GM18498 (cell line): ENCODE results near the gene PRDX4.
"Not testable (repeated sequence)": the region's sequence is repeated elsewhere in the genome, so short reads cannot be mapped to it uniquely, and the experiment has no call there.

Experiments
- ATAC-seq: cut with Tn5 transposase; IDR thresholded peaks from one replicate; pipeline ENCODE4 v1.9.1; 2021; ENCODE audit warnings: mild to moderate bottlenecking, moderate library complexity; ENCODE audit not compliant: unreplicated experiment

Gene PRDX4

DNA sequence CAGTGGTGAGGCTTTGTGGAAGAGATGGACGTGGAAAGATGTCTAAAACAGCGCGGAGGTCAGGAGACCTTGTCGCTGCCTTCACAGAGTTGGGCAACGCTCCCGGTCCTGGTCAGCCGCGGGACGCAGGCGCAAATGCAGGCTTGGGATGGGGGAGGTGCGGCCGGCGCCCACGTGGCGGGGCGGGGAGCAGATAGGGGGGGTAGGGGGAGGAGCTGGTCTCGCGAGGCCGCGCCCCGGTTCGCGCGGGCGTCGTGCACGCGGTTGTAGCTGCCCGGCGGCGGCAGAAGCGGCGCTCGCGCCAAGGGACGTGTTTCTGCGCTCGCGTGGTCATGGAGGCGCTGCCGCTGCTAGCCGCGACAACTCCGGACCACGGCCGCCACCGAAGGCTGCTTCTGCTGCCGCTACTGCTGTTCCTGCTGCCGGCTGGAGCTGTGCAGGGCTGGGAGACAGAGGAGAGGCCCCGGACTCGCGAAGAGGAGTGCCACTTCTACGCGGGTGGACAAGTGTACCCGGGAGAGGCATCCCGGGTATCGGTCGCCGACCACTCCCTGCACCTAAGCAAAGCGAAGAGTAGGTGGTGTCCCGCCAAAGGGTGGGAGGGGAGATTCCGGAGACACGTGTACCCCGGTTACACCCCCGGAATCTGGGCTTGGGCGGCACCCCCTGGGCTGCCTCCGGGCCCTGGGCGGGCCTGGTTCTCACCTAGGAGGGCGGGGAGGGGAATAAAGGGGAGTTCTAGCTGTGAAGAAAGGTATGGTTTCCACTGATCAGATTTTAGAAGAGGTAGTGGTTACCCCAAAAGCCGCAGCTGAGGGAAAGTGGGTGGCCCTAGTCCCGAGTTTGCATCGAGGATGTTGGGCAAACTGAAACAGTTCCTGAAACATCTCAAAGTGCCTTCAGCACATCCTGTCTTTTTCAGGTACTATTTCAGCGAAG is at the start of gene PRDX4:
TSS of gene PRDX4 (plus strand) at position 255 of the 939 bp plus-strand sequence. CDS start at position 333, 78 bp downstream.
- ATAC-seq, result peak; percentile 71

DNA sequence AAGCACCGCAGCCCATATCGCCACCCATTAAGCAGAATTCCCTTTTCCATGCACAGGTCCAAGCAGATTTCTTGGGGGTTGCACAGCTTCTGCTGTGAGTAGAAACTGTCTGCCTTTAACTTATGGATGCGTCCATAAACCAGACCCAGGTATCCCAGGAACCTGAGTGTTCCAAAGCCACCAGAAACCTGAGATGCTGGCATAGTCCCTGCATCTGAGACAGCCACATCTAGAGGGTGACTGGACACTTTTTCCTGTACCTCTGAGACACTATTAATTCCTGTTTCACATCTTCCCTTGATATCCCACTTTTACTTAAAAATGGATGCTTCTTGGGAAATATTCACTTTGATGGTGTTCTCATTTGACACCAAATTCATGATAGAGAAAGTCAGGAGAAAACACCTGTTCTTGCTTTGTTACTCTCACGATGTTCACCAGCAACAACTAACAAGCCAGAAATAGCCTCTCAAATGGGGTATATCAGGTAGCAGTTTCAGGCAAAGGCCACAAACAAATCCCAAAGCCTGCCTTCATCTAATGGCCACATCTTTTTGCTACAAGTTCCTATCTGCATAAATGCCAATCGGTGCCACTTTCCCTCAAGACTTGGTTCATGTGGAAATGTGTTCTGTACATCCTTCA is 45.5 kb upstream of the PRDX4 start:
- ATAC-seq, result no peak

DNA sequence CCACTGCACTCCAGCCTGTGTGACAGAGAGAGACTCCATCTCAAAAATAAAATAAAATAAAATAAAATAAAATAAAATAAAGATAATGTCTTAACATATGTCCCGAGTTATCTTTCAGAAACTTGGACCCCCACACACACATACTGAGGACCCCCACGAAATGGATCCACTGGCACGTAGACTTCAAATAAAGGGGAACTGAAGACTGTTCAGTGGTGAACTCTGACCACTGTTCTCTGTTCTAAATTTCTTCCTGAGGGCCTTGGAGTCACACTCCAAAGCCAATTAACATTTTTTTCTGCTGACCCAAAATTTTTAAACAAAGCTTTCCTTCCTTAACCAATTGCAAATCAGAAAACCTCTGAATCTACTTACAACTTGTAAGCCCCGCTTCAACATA is 43.5 kb upstream of the PRDX4 start:
- no peak for ATAC-seq

DNA sequence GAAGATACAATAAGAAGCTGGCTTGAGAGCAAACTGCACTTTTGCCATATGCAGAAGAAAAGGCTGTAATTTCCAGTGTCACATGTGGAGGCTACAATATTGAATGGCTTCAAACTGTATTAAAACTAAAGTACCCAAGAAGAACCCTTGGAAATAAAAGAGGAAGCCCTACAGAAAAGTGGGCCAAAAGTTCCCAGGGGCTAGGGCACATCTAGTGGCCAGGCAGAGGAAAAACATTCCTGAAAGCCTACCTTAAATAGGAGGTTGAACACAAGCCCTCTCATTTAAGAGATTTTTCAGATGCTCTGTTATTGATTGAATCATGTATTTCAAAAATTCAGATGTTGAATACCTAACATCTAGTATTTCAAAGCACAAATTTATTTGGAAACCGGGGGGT is 40.6 kb upstream of the PRDX4 start:
- ATAC-seq, result no peak

DNA sequence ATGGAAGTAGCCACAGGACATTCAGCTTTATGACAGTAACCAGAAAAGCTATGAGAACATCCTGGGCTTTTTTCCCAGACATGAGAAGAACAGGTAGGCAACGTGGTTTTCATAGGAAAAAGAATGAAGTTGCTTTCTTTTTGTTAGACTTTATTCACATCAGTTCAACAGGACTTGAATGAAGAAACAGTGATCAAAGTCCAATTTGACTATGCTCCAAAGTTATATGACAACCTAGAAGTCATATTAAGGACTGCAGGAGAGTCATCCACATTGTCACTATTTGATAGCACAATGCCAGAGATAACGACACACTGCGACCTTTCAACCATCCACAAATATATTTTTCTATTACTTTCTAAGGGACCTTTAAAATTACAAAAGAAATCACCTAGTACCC is 39.2 kb upstream of the PRDX4 start:
- ATAC-seq, result no peak

DNA sequence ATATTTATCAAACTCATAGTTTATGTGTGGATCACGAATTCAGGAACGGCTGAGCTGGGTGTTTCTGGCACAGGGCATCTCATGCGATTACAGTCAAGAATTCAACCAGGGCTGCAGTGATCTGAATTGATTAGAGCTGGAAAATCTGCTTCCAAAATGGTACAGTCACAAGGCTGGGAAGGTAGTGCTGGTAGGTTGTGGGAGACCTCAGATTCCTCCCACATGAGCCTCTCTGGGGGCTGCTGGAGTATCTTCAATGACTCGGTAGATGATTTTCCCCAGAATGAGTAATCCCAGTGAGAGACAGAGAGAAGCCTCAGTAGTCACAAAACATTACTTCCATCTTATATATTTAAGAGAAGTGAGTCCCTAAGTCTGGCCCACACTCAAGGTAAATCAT is 36.2 kb upstream of the PRDX4 start:
- ATAC-seq, result no peak

DNA sequence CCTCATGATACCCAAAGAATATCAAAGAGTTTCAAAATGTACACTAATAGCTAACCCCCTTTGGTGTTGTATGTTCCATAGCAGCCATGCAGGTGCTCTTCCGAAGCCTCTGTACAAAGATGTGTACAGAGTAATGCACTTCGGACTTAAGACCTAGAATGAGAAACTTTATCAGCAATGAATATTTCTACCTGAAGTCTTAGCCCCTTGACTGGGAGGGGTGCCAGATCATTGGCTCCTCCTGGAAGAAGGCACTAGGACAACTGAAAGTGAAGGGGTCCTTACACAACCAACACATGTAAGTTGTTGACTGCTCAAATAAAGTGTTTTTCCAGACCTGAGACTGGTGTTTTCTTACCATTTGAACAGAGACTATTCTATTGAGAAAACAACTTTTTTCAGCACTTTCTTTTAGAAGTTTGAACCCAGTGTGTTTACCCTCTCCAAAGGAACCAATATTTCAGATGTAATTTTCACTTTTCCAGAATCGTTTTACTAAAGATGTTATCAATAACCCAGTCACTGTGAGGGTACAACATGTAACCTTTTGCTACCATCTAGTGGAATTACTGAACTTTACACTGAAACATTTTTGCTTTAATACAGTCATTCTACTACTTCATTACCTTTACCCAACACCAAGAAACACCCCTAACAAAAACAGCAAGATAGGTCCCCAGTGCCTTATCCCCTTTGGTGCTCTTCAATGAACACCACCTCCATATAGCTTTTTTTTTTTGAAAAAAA is 33.3 kb upstream of the PRDX4 start:
- no peak for ATAC-seq

DNA sequence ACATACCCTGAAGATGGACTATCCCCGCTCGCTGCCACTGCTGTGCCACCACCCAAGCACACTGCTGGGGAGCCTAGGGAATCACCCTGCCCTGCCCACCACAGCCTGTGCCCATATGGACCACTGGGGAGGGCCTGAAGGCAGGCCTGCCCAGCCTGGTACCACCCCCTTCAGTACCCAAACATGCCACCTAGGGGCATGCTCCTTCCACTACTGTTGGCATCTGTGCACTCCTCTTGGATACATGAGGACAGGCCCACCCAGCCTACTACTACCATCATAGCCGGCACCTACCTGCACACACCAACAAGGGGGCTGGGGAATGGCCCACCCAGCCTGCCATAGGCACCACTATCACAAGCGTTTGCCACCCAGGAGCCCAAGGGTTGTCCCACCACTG is 30.1 kb upstream of the PRDX4 start:
- peak; percentile 95 for ATAC-seq

DNA sequence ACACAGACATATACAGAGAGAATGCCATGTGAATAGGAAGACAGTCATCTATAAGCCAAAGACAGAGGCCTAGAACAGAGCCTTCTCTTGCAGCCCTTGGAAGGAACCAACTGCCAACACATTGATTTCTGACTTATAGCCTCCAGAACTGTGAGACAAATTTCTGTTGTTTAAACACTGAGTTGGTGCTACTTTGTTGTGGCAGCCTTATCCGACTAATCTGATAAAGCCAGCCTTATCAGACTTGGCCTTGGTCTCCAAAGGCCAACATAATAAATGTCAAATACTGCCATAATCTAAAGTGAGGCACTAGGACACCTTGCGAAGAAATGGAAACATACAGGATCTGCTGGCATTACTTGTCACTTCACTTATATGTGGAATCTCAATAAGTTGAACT is 24.3 kb upstream of the PRDX4 start:
- ATAC-seq, result no peak

DNA sequence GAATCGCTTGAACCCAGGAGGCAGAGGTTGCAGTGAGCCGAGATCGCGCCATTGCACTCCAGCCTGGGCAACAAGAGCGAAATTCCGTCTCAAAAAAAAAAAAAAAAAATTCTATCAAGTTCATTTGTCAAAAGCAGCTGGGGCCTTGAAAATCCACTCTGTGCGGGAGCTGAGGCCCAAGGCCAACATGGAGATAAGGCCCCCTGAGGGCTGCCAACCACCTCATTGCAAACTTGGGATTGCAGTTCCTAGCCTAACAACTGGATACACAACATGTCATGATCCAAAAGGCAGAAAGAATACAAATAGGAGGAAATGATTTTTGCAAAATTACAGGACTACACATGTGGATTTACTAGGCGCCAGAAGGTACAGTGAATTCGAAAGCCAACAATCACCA is 22.5 kb upstream of the PRDX4 start:
- no peak for ATAC-seq

DNA sequence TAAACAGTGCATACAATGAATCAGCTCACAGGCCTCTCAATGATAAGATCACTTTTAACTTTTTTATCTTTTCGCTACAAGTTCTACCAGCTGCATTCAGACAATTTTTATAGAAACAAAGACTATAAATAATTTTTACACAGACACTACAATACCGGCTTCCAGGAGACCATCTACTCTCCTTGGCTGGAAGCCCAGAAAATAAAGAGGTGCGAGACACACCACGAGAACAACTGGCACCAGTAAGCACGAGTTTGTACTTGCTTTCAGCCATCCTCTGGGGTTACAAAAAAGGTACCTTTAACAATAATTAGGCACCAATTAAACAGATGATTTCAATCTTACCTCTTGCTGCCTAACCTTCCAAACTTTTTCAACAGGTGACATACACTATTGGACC is 11.2 kb upstream of the PRDX4 start:
- ATAC-seq, result no peak

DNA sequence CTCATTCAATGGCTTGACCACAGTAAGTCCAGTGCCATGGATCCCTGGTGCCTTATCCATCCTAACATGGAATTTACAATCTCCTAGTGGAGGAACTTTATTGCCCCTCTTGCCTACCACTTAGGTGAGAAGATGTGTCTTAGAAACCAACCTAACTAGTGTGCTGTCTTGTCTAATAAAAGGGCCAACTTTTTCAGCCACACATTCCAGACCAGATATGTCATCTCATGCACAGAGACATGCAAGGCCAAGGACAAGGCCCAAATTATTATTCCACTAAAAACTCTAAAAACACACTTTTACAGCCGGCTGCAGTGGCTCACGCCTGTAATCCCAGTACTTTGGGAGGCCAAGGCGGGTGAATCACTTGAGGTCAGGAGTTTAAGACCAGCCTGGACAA is 10.6 kb upstream of the PRDX4 start:
- ATAC-seq, result no peak

DNA sequence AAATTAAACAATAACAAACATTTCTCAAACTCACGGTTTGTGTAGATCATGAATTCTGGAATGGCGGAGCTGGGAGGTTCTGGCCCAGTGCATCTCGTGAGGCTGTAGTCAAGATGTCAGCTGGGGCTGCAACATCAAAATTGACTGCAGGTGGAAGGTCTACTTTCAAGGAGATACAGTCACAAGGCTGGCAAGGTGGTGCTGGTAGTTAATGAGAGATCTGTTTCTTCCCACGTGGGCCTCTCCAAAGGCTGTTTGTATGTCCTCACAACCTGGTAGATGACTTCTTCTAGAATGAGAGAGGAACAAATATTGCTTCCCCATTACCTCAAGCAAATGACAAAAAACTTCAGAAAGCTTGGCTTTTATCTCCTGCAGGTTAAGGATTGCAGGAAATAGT is 8.0 kb upstream of the PRDX4 start:
- no peak for ATAC-seq

DNA sequence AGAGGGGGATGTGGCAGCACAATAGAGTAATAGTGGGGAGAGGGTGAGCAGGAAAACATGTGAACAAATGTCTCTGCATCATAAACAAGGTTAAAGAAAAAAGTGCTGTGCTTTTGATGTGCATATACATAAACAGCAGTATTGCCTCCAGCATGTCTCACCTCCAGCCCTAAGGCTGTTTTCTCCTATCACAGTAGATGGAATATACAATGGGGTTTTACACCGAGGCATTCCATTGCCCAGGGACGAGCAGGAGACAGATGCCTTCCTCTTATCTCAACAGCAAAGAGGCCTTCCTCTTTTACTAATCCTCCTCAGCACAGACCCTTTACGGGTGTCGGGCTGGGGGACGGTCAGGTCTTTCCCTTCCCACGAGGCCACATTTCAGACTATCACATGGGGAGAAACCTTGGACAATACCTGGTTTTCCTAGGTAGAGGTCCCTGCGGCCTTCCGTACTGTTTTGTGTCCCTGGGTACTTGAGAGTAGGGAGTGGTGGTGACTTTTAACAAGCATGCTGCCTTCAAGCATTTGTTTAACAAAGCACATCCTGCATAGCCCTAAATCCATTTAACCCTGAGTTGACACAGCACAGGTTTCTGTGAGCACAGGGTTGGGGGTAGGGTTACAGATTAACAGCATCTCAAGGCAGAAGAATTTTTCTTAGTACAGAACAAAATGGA is 7.1 kb upstream of the PRDX4 start:
- not testable (repeated sequence) for ATAC-seq

DNA sequence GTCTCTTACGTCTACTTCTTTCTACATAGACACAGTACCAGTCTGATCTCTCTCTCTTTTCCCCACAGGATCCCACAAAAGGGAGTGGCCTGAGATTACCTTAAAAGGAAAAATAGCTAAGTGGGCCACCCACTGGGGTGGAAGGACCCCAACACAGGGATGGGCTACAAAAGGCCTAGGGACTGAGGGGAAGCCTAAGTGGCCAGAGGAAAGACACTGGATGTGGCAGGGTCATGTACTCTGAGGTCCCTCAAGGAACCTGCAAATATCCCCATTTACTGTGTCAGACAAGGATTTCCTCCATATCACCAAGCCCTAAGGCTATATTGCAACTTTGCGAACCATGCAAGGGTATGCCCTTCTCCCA is 6.5 kb upstream of the PRDX4 start:
- no peak for ATAC-seq

DNA sequence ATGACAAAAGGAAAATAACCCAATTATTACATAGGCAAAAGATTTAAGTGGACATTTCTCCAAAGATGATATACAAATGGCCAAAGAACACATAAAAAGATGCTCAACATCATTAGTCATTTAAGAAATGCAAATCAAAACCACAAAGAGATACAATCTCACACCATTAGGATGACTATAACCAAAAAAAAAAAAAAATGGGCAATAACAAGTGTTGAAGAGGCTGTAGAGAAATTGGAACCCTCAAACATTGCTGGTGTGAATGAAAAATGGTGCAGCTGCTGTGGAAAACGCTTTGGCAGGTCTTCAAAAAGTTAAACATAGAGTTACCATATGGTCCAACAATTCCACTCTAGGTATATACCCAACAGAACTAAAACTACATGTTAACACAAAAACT is 5.6 kb upstream of the PRDX4 start:
- no peak for ATAC-seq

DNA sequence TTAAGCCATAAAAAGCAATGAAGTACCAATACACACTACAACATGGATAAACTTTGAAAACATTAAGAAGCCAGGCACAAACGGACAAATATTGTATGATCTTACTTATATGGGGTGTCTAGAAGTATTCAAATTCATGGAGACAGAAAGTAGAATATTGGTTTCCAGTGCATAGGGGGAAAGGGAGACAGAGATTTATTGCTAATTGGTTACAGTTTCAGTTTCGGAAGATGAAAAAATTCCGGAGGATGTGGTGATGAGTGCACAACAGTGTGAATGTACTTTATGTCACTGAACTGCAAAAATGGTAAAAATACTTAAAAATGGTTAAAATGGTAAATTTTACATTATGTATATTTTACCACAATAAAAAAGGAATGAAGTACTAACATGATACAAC is 5.1 kb upstream of the PRDX4 start:
- ATAC-seq, result peak; percentile 62

DNA sequence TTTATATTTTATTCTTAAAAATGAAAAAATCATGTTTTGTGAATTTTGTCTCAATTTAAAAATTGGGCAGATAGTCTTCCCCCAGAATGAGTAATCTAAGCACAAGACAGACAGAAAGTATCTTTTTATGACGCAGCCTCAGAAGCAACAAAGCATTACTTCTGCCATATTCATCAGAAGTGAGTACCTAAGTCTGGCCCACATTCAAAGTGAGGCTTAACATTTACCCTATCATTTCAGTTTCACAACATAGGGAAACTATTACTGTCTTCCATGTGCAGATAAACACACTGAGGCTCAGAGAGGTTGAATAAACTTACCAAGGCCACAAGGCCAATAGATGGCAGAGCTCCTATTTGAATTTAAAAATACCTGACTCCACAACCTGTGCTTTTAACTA is 4.4 kb upstream of the PRDX4 start:
- no peak for ATAC-seq

DNA sequence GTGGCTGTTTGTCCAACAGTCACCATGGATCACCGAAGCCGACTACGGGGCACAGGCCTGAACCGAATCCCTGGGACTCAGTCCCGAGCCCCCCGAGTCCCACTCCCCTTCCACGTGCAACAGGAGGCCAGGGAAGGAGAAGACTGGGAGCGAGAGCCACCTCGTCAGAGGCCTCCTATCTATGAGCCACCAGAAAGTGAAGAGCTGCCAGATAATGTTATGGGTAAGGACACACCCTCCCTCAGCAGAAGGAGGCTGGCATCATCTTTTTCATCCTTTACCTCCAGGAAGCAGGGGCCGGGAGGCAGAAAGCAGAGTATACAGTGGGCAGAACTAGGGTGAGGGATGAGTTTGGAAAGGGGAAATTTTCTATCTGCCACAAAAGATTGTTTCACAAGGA is 2.8 kb upstream of the PRDX4 start:
- ATAC-seq, result no peak

DNA sequence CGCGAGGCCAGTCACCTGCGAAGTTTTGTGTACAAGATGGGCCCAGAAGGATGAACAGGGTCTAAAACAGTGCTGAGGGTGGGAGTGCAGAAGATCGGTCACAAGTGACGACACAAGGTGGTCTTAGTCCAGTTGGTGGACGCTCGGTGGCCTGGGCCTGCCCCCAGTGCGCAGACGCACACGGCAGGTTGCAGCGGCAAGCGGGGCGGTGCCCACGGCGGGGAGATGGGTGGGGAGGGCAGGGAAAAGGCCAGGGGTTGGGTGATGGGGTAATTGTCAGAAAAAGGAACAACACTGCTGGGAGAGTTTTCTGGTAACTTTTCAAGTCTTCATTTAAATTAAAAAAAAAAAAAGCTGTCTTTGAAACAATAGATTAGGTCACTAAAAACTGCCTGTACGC is 1.0 kb upstream of the PRDX4 start:
- ATAC-seq, result no peak

DNA sequence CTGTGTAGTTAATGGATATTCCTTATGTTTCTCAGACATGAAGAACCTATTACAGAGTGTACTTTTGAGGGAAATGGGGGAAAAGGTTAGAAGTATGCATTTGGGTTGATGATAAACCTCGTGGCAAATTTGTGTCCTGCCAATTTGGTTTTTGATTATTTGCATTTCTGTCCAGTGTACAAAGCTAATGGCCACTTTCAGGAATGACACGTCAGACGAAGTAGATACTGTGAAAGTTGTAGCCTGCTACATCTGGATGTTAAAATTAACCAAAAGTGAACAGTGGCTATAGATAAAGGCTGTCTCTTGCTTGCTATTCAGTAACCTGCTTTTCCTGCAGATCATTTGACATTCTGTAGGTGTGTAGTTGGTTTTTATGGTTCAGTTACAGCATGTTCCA is 1.0 kb downstream of the PRDX4 start:
- ATAC-seq, result no peak
